MCF 10A (cell line): ENCODE data around the gene ARHGDIA. TPM values are rescaled to one million over a fixed set of nuclear protein-coding genes. Genes with fewer than 3 reads are reported as not detected.

Experiments
- BruUV-seq: library from RNA; stranded (reverse); fragments of 400-500 nt; replicated peaks from 2 replicates; lab custom pipeline; 2021; lab: Mats Ljungman, UMichigan
- CTCF ChIA-PET: fragments of 300-600 bp; sonication (Branson Sonifier 250); formaldehyde crosslinking; extraction: SDS; loops from one replicate; lab custom pipeline; 2021; ENCODE audit warnings: antibody characterized with exemption, inconsistent platforms; lab: Yijun Ruan, JAX
- POLR2A ChIA-PET: fragments of 300-600, 350-650 bp; sonication (Branson Sonifier 250); formaldehyde crosslinking; extraction: SDS; loops from one replicate; lab custom pipeline; 2020; ENCODE audit warnings: antibody characterized with exemption, inconsistent platforms; lab: Yijun Ruan, JAX
- DNase-seq: peaks from one replicate; pipeline ENCODE4 v3.0.0-alpha.2; 2018; ENCODE audit not compliant: unreplicated experiment
- H3K27ac Mint-ChIP-seq: one replicate; pipeline ENCODE4 v1.8.0; 2022; ENCODE audit warnings: mild to moderate bottlenecking, low read depth, mixed read lengths; ENCODE audit not compliant: unreplicated experiment
- H3K27me3 Mint-ChIP-seq: one replicate; pipeline ENCODE4 v1.8.0; 2022; ENCODE audit warnings: mixed read lengths; ENCODE audit not compliant: insufficient read depth, unreplicated experiment
- H3K36me3 Mint-ChIP-seq: one replicate; pipeline ENCODE4 v1.8.0; 2022; ENCODE audit warnings: mild to moderate bottlenecking, moderate library complexity, mixed read lengths; ENCODE audit not compliant: insufficient read depth, unreplicated experiment
- H3K4me1 Mint-ChIP-seq: one replicate; pipeline ENCODE4 v1.8.0; 2022; ENCODE audit warnings: mixed read lengths; ENCODE audit not compliant: insufficient read depth, unreplicated experiment
- H3K4me3 Mint-ChIP-seq: one replicate; pipeline ENCODE4 v1.8.0; 2022; ENCODE audit warnings: mild to moderate bottlenecking, moderate library complexity, mixed read lengths; ENCODE audit not compliant: unreplicated experiment
- H3K9me3 Mint-ChIP-seq: one replicate; pipeline ENCODE4 v1.8.0; 2022; ENCODE audit warnings: mixed read lengths; ENCODE audit not compliant: unreplicated experiment
- intact Hi-C: fragments of 100-400 bp; cut with micrococcal nuclease; formaldehyde crosslinking; loops from 2 replicates; pipeline ENCODE4 v1.14.1; 2022
- total RNA-seq: library from RNA; stranded (reverse); gene quantifications from 2 replicates; pipeline ENCODE4 v1.2.3, GENCODE V29; 2022
- TF ChIP-seq, protein P1 (sequence below): fragments of 200-600 bp; IDR thresholded peaks from one replicate; pipeline ENCODE4 v1.8.0; 2022; ENCODE audit warnings: antibody characterized with exemption, mild to moderate bottlenecking; ENCODE audit not compliant: unreplicated experiment

Gene ARHGDIA
- total RNA-seq, 1 experiment from 2014 or later: 271 TPM

- Mint-ChIP-seq H3K27me3 (no peaks in the 10 kb centered on the region), H3K4me1 (peaks cover 20% of the 10 kb centered on the region), H3K36me3 (peaks cover 32% of the 10 kb centered on the region), H3K9me3 (no peaks in the 10 kb centered on the region), H3K27ac (no peak overlapping the region), H3K4me3 (no peak overlapping the region)
- CTCF ChIA-PET: interaction anchor here (0.5 to 1.0 kb wide), 2 partner anchors 12 to 184 kb away, joined by 3 to 4 read pairs; no protein-coding TSS in a partner anchor
- DNase-seq: no peak
- intact Hi-C loops: no loop called here
- BruUV-seq: no TSS peak
- TF ChIP-seq, protein P1, sequence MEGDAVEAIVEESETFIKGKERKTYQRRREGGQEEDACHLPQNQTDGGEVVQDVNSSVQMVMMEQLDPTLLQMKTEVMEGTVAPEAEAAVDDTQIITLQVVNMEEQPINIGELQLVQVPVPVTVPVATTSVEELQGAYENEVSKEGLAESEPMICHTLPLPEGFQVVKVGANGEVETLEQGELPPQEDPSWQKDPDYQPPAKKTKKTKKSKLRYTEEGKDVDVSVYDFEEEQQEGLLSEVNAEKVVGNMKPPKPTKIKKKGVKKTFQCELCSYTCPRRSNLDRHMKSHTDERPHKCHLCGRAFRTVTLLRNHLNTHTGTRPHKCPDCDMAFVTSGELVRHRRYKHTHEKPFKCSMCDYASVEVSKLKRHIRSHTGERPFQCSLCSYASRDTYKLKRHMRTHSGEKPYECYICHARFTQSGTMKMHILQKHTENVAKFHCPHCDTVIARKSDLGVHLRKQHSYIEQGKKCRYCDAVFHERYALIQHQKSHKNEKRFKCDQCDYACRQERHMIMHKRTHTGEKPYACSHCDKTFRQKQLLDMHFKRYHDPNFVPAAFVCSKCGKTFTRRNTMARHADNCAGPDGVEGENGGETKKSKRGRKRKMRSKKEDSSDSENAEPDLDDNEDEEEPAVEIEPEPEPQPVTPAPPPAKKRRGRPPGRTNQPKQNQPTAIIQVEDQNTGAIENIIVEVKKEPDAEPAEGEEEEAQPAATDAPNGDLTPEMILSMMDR: no peak
- POLR2A ChIA-PET: interaction anchor here (0.6 to 1.2 kb wide), 3 partner anchors 11 to 93 kb away, joined by 3 read pairs; no protein-coding TSS in a partner anchor
These were observed 38.1 kb upstream of the ARHGDIA start for GRCh38 chr17:81909231-81909630.

DNA sequence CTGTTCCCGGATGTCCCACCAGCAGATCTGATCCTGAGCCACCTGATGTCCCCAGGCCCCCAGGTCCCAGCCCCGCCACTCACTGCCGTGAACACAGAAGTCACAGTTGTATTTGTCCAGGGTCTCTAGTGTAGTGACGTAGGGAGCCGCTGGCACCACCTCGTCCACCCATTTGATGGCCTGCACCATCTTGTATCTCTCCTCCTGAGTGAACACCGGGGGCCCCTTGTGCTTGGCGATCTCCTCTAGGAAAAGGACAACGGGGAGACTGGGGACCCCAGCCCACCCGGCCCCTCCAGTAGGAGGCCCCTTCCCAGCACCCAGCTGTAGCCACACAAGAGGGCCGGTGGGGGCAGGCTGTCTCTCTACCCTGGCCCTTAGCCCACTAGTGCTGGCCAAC lies 37.7 kb upstream of the ARHGDIA start:
- peaks cover 20% of the 10 kb centered on the region for H3K4me1 Mint-ChIP-seq
- intact Hi-C loops: no loop called here
- H3K27ac Mint-ChIP-seq: no peak overlapping the region
- ChIA-PET CTCF (no interaction called here), POLR2A (interaction anchor here (1.2 kb wide), 1 partner anchor 42 kb away, joined by 3 read pairs; no protein-coding TSS in a partner anchor)
- no peak overlapping the region for H3K4me3 Mint-ChIP-seq
- peaks cover 30% of the 10 kb centered on the region for H3K36me3 Mint-ChIP-seq
- no peaks in the 10 kb centered on the region for H3K9me3 Mint-ChIP-seq
- no TSS peak for BruUV-seq
- DNase-seq: no peak
- no peaks in the 10 kb centered on the region for H3K27me3 Mint-ChIP-seq
- TF ChIP-seq, protein P1: no peak

DNA sequence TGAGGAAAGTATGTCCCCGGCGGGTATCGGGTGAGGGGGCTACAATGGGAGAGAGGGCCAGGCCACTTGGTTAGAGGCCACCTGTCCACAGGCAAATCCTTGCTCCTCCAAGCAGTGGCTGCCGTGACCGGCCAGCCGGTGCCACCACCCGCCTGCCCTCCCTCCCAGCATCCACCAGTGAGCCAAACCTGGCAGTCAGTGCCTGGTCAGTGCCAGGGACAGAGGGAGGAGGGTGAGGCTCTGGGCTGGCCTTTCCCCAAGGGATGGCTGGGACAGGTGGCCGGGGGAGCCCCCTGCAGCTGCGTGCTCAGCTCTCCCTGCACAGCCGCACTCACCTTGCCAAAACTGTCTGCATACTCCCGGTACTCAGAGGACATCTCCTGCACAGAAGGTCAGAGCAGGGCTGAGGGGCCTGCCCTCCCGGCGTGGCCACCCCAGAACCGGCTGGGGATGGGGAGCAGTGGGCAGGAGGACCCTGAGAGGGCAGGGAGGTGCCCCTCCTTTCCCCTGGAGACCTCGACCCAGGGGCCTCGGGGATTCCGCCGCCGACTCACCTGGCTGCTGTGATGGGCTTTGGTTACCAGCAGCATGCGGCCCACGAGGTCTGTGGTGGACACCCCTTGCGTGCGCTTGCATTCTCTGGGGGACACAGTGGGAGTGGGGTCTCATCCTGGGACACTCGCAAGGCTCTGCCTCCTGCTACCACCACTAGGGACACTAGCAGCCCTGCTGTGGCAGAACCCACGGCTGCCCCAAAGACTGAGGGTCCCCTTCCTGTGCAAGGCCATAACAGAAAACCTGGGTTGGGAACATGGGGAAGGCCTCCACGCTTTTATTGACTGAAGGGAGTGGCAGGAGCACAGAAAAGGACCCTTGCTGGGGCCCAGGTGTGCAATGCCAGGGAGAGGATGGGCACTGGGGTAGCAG lies 36.3 kb upstream of the ARHGDIA start:
- ChIA-PET POLR2A (interaction anchor here (0.6 to 0.7 kb wide), 2 partner anchors 17 to 402 kb away, joined by 3 read pairs; no protein-coding TSS in a partner anchor), CTCF (no interaction called here)
- Mint-ChIP-seq H3K36me3 (peaks cover 23% of the 10 kb centered on the region), H3K4me1 (peaks cover 8% of the 10 kb centered on the region), H3K27me3 (no peaks in the 10 kb centered on the region), H3K9me3 (no peaks in the 10 kb centered on the region), H3K4me3 (no peak overlapping the region), H3K27ac (no peak overlapping the region)
- BruUV-seq: no TSS peak
- DNase-seq: no peak
- intact Hi-C loops: no loop called here
- TF ChIP-seq, protein P1: no peak

DNA sequence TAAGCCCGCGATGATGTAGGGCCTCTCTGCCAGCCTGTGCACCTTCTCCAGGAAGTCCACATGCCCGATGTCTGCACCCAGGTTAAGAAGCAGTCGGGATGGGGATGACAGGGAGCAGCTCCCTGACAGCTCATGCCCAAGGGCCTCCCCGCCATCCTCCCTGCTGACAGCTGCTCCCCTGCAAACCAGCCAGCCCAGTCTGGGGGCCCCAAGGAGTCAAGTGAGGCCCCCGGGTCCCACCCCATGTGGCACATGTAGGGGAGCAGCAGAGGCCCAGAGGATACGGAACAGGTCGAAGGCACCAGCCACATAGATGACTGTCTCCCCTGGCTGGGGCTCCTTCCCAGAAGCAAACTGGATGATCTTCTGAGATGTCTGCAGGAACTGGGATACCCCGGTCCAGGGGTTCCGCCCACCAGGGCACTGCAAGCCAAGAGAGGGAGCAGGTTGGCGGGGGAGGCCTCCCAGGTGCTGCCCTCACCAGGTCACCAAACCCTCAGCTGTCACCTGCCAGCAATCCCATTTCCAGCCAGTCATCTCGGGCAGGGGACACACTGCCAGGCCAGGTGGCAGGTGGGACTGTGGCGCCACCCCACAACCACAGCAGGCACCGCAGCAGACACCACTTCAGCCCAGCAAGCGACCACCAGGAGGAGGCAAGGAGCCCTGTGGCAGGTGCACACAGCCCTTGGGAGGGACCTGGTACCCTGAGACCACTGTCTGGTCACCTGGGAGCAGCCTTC lies 35.5 kb upstream of the ARHGDIA start:
- H3K36me3 Mint-ChIP-seq: peaks cover 15% of the 10 kb centered on the region
- H3K4me1 Mint-ChIP-seq: no peaks in the 10 kb centered on the region
- no peak for DNase-seq
- H3K4me3 Mint-ChIP-seq: no peak overlapping the region
- no peaks in the 10 kb centered on the region for H3K27me3 Mint-ChIP-seq
- BruUV-seq: no TSS peak
- ChIA-PET POLR2A (interaction anchor here (0.6 to 1.2 kb wide), 2 partner anchors 14 to 403 kb away, joined by 3 to 6 read pairs; no protein-coding TSS in a partner anchor), CTCF (no interaction called here)
- intact Hi-C loops: no loop called here
- no peaks in the 10 kb centered on the region for H3K9me3 Mint-ChIP-seq
- no peak overlapping the region for H3K27ac Mint-ChIP-seq
- TF ChIP-seq, protein P1: no peak
